HG02571 (cell line): Measurements from ENCODE around the gene DPPA4.
"Not testable (repeated sequence)": the region's sequence is repeated elsewhere in the genome, so short reads cannot be mapped to it uniquely, and the experiment has no call there.

Experiments
- ATAC-seq: cut with Tn5 transposase; IDR thresholded peaks from one replicate; pipeline ENCODE4 v1.9.1; 2021; ENCODE audit warnings: mild to moderate bottlenecking, moderate library complexity; ENCODE audit not compliant: unreplicated experiment

Gene DPPA4, protein sequence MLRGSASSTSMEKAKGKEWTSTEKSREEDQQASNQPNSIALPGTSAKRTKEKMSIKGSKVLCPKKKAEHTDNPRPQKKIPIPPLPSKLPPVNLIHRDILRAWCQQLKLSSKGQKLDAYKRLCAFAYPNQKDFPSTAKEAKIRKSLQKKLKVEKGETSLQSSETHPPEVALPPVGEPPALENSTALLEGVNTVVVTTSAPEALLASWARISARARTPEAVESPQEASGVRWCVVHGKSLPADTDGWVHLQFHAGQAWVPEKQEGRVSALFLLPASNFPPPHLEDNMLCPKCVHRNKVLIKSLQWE

DNA sequence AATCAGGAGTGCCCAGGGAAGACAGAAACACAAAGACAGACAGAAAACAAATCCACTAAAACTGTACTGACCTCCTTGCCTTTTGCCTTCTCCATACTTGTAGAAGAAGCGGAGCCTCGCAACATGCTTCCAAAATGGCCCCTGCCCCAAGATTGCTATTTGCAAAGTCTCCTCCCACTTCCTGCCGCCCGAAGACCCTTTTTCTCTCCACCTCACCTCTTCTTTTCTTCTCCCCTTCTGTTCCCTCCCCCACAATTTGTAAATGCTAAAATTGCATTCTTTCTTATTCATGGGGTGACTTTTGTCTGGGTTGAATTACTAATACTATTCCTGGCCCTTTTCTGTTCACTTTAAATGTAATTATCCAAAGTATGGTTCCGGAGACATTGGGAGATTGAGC, at the start of gene DPPA4:
Gene DPPA4 (minus strand): TSS at position 154 of the 400 bp plus-strand sequence. CDS start 29 bp downstream, at position 125.
- ATAC-seq = no peak

DNA sequence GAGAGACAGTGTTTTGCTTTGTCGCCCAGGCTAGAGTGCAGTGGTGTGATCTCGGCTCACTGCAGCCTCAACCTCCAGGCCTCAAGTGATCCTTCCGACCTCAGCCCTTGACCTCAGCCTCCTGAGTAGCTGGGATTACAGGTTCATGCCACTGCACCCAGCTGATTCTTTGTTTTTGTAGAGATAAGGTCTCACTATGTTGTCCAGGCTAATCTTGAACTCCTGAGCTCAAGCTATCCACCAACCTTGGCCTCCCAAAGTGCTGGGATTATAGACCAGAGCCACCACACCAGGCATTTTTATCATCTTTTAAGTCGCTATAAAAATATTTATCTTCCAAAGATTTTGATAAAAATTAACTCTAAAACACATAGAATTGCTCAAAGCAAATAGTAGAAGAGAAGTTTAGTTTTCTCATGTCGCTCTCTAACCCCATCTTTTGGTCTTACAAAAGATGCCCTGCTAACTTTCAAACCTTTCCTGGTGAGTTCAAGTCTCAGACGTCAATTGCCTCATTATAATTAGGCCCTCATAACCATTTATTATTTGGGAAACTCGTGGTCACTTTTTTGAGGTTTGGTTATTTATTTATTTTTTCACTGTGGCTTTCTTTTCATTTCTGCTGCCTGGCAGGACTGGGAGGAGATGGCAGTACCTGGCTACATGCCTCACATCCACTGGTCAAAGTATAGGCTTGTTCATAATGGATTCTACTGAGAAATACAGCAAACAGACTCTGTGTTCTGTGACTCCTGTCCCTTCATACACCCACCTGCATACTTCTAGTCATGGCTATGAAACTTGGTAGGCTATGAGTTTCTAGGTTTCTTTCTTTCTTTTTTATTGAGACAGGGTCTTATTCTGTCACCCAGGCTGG, 48.3 kb upstream of the DPPA4 start:
- no peak for ATAC-seq

DNA sequence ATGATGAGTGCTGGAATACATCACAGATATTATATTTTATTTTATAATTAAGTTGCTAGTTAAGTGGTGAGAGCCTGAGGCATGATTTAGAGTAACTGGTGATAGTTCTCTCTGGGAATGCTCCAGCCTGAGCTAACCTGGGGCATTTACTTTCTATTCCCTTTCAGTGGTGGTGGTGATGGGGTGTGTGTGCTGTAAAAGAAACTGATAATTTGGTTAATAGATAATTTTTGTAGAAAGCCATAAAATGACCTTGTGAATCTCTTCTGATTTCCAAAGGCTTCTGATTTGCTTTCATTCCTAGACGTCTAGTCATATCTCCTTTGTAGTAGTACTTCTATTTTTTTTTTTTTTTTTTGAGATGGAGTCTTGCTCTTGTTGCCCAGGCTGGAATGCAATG, 46.8 kb upstream of the DPPA4 start:
- no peak for ATAC-seq

DNA sequence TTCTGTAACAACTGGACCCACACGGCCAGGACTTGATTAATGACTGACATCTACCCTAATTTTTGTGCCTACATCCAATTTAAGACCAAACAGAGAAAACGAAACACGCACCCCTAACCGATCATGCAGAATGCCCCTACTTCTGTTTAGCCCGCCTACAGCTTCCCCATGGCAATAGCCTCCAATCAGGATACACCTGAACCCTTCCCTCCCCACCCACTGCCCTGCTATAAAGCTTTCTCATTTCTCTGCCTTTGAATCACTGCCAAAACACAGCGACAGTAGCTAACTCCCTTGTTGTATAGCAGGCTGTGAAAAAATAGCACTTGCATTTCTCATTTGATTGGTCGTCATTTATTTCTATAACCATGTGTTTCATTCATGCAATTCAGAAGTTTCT, 45.2 kb upstream of the DPPA4 start:
- ATAC-seq = no peak

DNA sequence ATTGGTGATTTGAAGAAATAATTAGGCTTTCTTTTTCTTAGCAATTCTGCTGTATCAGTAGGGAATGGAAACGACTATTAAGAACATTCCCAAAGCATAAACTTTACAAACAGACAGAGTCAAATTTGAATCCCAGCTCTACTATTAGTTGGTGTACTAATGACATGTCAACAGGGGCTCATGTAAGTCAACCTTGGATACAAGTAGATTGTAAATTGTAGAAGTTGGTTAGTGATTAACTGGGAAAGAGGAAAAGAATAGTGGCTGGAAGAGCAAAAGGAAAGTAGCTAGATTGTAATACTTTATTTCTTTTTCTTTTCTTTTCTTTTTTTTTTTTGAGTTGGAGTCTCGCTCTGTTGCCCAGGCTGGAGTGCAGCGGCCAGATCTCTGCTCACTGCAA, 38.6 kb upstream of the DPPA4 start:
- ATAC-seq = no peak

DNA sequence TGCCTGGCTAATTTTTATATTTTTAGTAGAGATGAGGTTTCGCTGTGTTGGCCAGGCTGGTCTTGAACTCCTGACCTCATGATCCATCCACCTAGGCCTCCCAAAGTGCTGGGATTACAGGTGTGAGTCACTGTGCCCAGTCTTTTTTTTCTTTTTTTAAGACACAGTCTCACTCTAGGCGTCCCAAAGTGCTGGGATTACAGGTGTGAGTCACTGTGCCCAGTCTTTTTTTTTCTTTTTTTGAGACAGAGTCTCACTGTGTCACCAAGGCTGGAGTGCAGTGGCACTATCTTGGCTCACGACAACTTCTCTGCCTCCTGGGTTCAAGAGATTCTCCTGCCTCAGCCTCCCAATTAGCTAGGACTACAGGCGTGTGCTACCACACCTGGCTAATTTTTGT, 37.1 kb upstream of the DPPA4 start:
- ATAC-seq = not testable (repeated sequence)

DNA sequence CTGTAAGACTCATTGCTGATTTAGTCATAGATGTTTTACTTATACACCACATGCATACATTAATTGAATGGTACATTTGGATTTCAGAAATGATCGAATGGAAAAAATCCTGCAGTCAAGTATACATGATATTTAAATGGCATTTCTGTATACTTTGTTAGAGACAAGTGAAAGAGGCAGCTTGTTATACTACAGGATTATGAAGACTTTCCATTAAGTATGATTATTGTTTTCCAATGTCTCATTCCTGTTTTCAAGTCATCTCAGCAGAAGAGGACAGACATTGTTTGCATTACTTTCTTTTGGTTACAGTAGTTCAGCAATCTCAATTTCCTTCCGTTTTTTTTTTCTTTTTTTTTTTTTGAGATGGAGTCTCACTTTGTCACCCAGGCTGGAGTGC, 36.6 kb upstream of the DPPA4 start:
- ATAC-seq = no peak

DNA sequence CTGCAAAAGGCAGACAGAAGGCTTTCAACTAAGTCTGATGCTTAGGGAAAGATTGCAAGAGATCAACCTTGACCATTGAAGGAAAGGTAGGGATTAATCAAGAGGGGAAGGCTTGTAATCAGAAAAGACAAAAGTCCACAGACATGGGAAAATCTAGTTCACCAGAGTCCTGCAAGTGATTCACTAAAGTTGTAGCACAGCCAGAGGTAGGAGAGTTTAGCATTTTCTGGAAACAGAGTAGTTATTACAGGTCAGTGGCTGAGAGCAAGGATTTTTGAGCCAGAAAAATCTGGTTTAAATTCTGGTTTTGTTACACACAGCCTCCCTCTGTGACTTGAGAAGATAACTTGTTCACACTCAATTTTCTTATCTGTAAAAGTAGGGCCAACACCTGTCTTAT, 35.3 kb upstream of the DPPA4 start:
- ATAC-seq = no peak

DNA sequence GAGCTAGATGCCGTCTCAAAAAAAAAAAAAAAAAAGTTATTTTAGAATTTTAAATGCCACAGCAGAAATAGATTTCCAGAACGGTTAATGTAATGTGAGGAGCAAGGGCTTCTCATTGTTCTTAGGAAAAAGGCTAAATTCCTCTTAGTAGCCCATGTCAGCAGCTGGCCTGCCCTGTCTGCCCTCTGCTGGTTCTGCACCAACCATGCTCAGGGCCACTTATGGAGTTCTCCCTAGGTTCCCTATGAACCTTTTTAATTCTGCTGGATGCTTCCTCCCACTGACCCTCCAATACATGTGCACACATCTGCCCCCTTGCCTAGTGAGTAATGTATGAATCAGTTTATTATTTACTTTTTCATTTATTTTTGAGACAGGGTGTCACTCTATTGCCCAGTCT, 32.2 kb upstream of the DPPA4 start:
- ATAC-seq = no peak

DNA sequence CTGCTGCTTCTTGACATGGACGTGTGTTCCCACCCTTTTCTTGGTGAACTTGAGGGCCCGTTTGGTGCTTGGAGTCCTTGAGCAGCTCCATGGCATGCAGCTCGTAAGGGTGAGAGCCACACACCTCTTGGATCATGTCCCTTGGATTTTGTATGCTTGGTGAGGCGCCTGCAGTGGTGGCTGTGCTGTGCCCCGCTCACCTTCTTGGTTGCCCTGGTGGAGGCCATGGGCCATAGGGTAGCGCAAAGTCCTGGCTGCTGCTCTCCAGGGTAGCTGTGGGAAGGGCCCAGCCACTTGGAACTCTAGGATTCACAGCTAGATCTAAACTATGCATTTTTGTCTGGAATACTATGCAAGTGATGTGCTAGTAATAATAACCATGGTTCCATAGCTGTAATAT, 26.7 kb upstream of the DPPA4 start:
- no peak for ATAC-seq

DNA sequence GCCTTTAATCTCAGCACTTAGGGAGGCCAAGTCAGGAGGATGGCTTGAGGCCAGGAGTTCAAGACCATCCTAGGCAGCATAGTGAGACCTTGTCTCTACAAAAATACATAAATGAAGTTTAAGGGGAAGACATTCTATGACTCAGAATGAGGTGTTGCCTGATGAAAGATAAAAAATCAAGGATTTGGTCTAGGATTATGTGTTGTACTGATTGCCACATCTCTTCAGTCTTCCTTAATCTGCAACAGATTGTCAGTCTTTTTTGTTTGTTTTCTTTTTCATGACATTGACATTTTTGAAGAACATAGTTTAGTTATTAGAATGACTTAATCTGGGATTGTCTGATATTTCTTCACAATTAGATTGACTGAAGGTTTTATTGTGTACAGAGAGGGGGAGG, 26.3 kb upstream of the DPPA4 start:
- ATAC-seq = no peak

DNA sequence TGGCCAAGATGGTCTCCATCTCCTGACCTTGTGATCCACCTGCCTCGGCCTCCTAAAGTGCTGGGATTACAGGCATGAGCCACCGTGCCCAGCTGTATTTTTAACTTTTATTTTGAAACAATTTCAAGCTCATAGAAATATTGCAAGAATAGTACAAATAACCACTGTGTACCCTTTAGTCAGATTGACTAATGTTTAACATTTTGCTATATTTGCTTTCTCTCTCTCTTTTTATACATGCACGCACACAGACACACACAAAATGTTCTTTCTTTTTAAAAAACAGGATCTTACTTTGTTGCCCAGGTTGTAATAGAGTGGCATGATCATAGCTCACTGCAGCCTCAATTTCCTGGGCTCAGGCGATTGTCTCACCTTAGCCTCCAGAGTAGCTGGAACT, 25.5 kb upstream of the DPPA4 start:
- no peak for ATAC-seq

DNA sequence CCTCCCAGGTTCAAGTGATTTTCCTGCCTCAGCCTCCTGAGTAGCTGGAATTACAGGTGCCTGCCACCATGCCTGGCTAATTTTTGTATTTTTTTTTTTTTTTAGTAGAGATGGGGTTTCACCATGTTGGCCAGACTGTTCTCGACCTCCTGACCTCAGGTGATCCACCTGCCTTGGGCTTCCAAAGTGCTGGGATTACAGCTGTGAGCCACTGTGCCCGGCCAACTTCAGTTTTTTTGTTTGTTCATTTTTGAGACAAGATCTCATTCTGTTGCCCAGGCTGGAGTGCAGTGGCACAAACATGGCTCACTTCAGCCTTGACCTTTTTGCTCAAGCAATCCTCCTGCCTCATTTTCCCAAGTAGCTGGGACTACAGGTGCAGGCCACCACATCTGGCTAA, 21.5 kb upstream of the DPPA4 start:
- not testable (repeated sequence) for ATAC-seq

DNA sequence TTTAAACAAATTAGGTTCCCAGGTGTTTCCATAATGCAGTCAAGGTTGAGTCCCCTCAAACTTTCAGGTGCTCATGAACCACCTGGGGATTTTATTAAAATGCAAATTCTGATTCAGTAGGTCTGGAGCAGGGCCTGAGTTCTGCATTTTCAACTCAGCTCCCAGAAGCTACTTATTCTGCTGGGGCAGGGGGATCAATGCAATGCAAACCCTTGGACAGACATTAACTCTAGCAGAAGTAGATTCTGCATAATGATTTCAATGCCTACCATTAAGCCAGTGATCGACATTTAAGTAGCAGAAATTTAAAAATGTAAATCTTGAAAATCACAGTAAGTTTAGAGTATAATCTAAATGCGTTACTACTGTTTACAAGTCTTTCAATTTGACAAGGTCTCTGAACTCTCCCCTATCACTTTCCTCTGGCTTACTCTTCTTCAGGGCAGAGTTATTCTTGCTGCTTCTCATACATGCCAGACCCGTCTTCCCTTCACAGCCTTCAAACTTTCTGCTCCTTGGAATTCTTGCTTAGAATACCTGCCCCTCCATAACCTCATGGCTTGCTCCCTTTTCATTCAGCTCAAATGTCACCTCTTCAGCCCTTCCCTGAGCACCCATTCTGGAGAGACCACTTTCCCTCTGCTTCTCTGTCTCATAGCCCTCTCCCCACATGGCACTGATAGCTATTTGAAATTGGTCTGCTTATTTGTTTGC, 19.3 kb upstream of the DPPA4 start:
- ATAC-seq = no peak

DNA sequence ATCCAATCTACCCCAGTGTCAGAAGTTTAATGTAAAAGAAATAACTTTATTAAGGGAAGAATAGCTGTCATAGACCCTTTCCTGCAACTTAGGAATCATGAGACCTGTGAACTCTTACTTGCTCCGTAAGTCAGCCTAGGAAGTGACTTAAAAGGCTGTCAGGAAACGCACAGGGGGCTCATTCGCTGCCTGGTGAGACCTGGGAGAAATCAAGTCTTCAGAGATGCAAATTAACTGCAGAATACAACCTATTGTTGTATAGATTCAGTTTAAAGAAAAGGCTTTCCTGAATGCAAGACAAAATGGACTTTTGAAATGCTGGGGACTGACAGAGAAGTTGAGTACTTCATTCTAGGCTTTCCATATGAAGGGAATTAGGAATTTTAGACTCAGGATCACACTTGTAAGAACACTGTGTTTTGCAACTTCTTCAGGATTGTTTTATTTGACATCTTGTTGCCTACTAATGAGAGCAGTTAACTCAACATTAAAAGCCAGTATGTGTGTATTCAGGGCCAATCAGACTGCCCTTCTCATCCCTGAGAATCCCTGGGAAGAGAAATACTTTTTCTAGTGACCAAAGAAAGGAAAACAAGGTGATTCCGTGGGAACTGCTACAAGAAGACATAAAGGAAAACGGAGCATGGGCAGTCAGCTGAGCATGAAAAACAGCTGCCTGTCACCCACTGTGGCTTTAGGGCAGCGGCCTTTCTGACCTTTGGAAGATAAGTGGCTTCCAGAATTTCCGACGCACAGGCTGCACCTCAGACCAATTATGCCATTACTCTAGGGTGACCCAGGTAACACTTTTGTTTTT, 18.5 kb upstream of the DPPA4 start:
- ATAC-seq = no peak

DNA sequence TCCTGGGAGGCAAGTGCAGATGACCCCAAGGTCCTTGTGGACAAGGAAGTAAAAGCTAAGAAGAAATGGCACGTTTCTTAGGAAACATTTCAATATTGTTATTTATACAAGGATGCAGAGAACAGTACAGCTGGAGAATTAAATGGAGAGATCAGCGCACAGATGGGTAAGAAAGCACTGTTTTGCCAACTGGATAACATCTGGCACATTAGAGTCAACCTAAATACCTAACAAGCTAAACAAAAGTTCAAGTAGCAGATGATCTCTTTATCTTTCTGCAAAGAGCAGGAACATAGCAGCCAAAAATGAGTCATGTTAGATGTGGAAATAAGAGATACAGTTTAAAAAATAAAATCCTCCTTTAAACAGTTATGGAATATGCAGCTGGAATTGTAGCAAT, 15.7 kb upstream of the DPPA4 start:
- ATAC-seq = no peak

DNA sequence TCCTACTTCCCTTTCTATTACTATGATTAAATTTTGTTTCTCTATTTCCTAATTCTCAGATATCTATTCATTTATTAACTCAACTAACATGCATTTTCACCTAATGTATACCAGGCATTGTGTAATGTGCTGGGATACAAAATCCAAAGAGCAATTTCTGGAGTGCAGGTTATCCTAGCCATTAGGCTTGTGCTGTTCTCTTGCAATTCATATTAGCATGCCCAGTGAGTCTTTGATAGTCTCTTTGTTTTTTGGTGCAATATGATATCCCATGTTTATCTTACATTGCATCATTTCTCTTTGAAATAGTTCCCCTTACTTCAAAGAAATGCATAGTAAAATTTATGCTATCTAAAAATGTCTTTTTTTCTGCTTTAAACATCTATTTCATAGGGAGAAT, 13.9 kb upstream of the DPPA4 start:
- no peak for ATAC-seq

DNA sequence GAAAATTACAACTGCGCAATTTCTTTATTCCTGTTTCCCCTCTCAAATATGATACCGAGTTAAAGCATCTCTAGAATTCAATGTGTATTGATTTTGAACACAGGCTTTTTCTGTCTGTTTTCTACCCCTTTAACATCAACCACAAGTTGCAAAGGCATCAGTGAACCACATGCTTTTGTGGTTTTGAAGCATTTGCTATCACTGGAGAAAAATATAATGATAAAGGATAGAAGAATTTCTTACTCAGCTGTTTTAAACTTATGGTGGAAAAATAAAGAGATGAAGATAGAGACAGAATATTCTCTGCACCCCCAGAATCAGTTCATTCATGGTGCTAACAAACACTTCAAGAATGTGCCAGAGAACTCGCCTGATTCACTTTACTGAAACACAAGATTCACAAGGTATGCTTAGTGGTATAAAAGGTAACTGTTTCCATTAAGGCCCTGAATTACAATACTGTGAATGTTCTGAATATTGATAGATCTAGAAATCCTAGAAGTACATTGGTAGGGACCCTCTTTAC, 9.5 kb upstream of the DPPA4 start:
- ATAC-seq = no peak

DNA sequence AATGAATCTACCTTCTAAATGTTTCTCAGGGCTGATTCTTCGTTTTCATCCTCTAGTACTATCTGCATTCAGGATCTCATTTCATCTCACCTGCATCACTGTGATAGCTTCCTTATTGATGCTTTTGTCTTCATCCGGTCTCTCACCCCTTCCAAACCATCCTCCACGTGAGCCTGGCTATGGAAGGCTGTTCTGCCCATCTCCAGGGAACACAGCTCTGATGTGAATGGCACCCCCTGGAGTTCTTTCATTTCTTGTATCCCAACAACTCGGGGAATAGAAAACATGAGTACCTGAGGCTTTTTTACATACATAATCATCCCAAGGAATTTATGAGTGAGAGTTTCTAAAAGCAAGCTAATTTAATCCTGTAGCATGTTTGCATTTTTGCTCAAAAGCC, 8.8 kb upstream of the DPPA4 start:
- no peak for ATAC-seq
